H1 (cell line): ENCODE results near the gene CPNE4.

Experiments
- EZH2 ChIP-seq: fragments of 200-600 bp; sonication (generic); IDR thresholded peaks from 2 replicates; pipeline ENCODE4 v1.7.1; 2012; ENCODE audit warnings: low read depth, mild to moderate bottlenecking, moderate library complexity, low read length, inconsistent platforms; ENCODE audit not compliant: severe bottlenecking
- JUN ChIP-seq: IDR thresholded peaks from 2 replicates; pipeline ENCODE4 v1.6.1; 2011; ENCODE audit warnings: low read depth, mild to moderate bottlenecking, improper control_type of control experiment, low read length
- MAFK ChIP-seq: IDR thresholded peaks from 2 replicates; pipeline ENCODE4 v1.6.1; 2012; ENCODE audit warnings: low read depth, mild to moderate bottlenecking, improper control_type of control experiment, low read length
- PHF8 ChIP-seq: fragments of 200-600 bp; sonication (generic); conservative IDR thresholded peaks from 2 replicates; pipeline ENCODE4 v1.7.1; 2012; ENCODE audit warnings: low read depth, mild to moderate bottlenecking, inconsistent platforms, low read length, moderate library complexity
- POLR2A ChIP-seq, 2 experiments: IDR thresholded peaks; 1 replicate in 1 of 2; 2 replicates in 1 of 2; pipeline ENCODE4 v1.6.1; 2011; ENCODE audit warnings: low read depth in 2 of 2, low read length in 2 of 2, mild to moderate bottlenecking in 2 of 2; ENCODE audit errors: control extremely low read depth in 1 of 2
- POLR2AphosphoS5 ChIP-seq: IDR thresholded peaks from 2 replicates; pipeline ENCODE4 v1.6.1; 2011; ENCODE audit warnings: low read depth, low read length
- RAD21 ChIP-seq, 2 experiments: IDR thresholded peaks in 1 of 2; conservative IDR thresholded peaks in 1 of 2; 2 replicates each; pipeline ENCODE4 v1.6.1; 2011; ENCODE audit warnings: low read depth in 2 of 2, low read length in 2 of 2, improper control_type of control experiment in 1 of 2, inconsistent platforms in 1 of 2, mild to moderate bottlenecking in 1 of 2, moderate library complexity in 1 of 2
- SP4 ChIP-seq: IDR thresholded peaks from 2 replicates; pipeline ENCODE4 v1.6.1; 2012; ENCODE audit warnings: low read length, inconsistent platforms
- SRF ChIP-seq: IDR thresholded peaks from 2 replicates; pipeline ENCODE4 v1.6.1; 2011; ENCODE audit warnings: mild to moderate bottlenecking, low read depth, low read length, moderate library complexity
- TF ChIP-seq, protein P1 (sequence below), 3 experiments: IDR thresholded peaks; 1 replicate in 2 of 3; 2 replicates in 1 of 3; pipeline versions ENCODE4 v1.5.1 to v1.6.1; 2011; ENCODE audit warnings: low read length in 3 of 3, mild to moderate bottlenecking in 3 of 3, inconsistent platforms in 2 of 3, low read depth in 1 of 3, moderate library complexity in 1 of 3; ENCODE audit not compliant: insufficient read depth in 1 of 3; ENCODE audit errors: control extremely low read depth in 1 of 3
- TF ChIP-seq, protein P2 (sequence below): IDR thresholded peaks from 2 replicates; pipeline ENCODE4 v1.6.1; 2011; ENCODE audit warnings: low read depth, mild to moderate bottlenecking, low read length; ENCODE audit not compliant: insufficient read depth
- TF ChIP-seq, protein P3 (sequence below): IDR thresholded peaks from 2 replicates; pipeline ENCODE4 v1.6.1; 2012; ENCODE audit warnings: inconsistent platforms
- TF ChIP-seq, protein P4 (sequence below): IDR thresholded peaks from 2 replicates; pipeline ENCODE4 v1.6.1; 2011; ENCODE audit warnings: low read length, improper control_type of control experiment

DNA sequence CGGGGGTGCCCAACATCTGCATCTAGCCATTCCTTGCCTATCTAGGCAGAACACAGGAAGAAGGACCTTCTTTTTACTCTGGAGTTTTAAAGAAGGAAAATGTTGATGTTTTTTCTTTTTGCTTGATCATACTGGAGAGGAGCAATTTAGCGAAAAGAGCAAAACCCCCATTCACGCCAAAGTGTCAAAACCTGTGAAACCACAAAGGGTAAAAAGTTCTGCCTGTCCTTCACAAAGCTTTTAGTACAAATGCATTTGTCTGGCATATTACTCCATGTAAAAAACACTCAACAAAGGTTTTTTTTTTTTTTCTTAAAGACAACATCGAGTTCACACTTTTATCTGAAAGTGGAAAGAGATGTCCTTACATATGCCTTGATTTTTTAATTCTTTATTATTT is 317.9 kb downstream of the CPNE4 start:
- TF ChIP-seq, protein P1, sequence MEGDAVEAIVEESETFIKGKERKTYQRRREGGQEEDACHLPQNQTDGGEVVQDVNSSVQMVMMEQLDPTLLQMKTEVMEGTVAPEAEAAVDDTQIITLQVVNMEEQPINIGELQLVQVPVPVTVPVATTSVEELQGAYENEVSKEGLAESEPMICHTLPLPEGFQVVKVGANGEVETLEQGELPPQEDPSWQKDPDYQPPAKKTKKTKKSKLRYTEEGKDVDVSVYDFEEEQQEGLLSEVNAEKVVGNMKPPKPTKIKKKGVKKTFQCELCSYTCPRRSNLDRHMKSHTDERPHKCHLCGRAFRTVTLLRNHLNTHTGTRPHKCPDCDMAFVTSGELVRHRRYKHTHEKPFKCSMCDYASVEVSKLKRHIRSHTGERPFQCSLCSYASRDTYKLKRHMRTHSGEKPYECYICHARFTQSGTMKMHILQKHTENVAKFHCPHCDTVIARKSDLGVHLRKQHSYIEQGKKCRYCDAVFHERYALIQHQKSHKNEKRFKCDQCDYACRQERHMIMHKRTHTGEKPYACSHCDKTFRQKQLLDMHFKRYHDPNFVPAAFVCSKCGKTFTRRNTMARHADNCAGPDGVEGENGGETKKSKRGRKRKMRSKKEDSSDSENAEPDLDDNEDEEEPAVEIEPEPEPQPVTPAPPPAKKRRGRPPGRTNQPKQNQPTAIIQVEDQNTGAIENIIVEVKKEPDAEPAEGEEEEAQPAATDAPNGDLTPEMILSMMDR (IDR thresholded peaks at IDR 0.05; ENCODE audit: control extremely low read depth in 1 of 3, insufficient read depth in 1 of 3, low read depth in 1 of 3, low read length in 3 of 3) = no peak
- TF ChIP-seq, protein P2, sequence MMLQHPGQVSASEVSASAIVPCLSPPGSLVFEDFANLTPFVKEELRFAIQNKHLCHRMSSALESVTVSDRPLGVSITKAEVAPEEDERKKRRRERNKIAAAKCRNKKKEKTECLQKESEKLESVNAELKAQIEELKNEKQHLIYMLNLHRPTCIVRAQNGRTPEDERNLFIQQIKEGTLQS = no peak
- TF ChIP-seq PHF8 (no peak), POLR2A (IDR thresholded peaks at IDR 0.05; ENCODE audit: control extremely low read depth in 1 of 2, low read depth in 2 of 2, low read length in 2 of 2) (no peak), JUN (no peak), RAD21 (IDR thresholded peaks at IDR 0.05 in 1 of 2, conservative IDR thresholded peaks at IDR 0.05 in 1 of 2; ENCODE audit: low read depth in 2 of 2, low read length in 2 of 2) (no peak), POLR2AphosphoS5 (no peak), SRF (no peak), MAFK (no peak), SP4 (no peak), EZH2 (no peak)
- TF ChIP-seq, protein P3, sequence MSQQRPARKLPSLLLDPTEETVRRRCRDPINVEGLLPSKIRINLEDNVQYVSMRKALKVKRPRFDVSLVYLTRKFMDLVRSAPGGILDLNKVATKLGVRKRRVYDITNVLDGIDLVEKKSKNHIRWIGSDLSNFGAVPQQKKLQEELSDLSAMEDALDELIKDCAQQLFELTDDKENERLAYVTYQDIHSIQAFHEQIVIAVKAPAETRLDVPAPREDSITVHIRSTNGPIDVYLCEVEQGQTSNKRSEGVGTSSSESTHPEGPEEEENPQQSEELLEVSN = no peak
- TF ChIP-seq, protein P4, sequence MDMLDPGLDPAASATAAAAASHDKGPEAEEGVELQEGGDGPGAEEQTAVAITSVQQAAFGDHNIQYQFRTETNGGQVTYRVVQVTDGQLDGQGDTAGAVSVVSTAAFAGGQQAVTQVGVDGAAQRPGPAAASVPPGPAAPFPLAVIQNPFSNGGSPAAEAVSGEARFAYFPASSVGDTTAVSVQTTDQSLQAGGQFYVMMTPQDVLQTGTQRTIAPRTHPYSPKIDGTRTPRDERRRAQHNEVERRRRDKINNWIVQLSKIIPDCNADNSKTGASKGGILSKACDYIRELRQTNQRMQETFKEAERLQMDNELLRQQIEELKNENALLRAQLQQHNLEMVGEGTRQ = no peak
